PC-3 (cell line): ENCODE data around the gene UBA5. TPM values are rescaled to one million over a fixed set of nuclear protein-coding genes. Genes with fewer than 3 reads are reported as not detected.
A peak's percentile ranks its signal among the peaks of the same experiment; 100 is the strongest.

Experiments used
- ATAC-seq: fragments of 200-7000 bp; cut with Tn5 transposase; 2 replicates; pipeline ENCODE4 v1.9.1; 2020; ENCODE audit warnings: mild to moderate bottlenecking, moderate library complexity
- BruUV-seq: library from RNA; stranded (reverse); fragments of 400-500 nt; replicated peaks from 2 replicates; lab custom pipeline; 2021; lab: Mats Ljungman, UMichigan
- CTCF ChIA-PET: fragments of 300-600 bp; sonication (Branson Sonifier 250); formaldehyde crosslinking; loops from one replicate; lab custom pipeline; 2022; ENCODE audit warnings: antibody characterized with exemption; lab: Charles Lee
- POLR2A ChIA-PET: fragments of 300-600 bp; sonication (Branson Sonifier 250); formaldehyde crosslinking; loops from one replicate; lab custom pipeline; 2022; ENCODE audit warnings: antibody characterized with exemption; ENCODE audit not compliant: unreplicated experiment; lab: Charles Lee
- DNase-seq: peaks from one replicate; pipeline ENCODE4 v3.0.0-alpha.2; 2015
- H2AFZ ChIP-seq: fragments of 300-600 bp; sonication (generic); 2 replicates; pipeline ENCODE4 v1.6.0; 2016; ENCODE audit warnings: antibody characterized with exemption, low read length
- H3F3A ChIP-seq: fragments of 300-600 bp; sonication (generic); one replicate; pipeline ENCODE4 v1.6.0; 2017; ENCODE audit warnings: antibody characterized with exemption, low read length, control low read depth, mild to moderate bottlenecking; ENCODE audit not compliant: unreplicated experiment
- H3K27ac ChIP-seq: fragments of 300-600 bp; sonication (generic); 2 replicates; pipeline ENCODE4 v1.5.1; 2016; ENCODE audit warnings: mild to moderate bottlenecking, low read length
- H3K27me3 ChIP-seq: fragments of 300-600 bp; sonication (generic); 2 replicates; pipeline ENCODE4 v1.6.1; 2016; ENCODE audit warnings: low read length, mixed read lengths
- H3K36me3 ChIP-seq: fragments of 300-600 bp; sonication (generic); 2 replicates; pipeline ENCODE4 v1.6.1; 2016; ENCODE audit warnings: low read depth, mixed run types, low read length, mixed read lengths
- H3K4me1 ChIP-seq: fragments of 300-600 bp; sonication (generic); 2 replicates; pipeline ENCODE4 v1.5.1; 2016; ENCODE audit warnings: low read length; ENCODE audit not compliant: insufficient read depth
- H3K4me2 ChIP-seq: fragments of 300-600 bp; sonication (generic); 2 replicates; pipeline ENCODE4 v1.6.0; 2016; ENCODE audit warnings: low read length
- H3K4me3 ChIP-seq: fragments of 300-600 bp; sonication (generic); 2 replicates; pipeline ENCODE4 v1.5.1; 2016; ENCODE audit warnings: mild to moderate bottlenecking, low read length, mixed read lengths
- H3K79me2 ChIP-seq: fragments of 300-600 bp; sonication (generic); 2 replicates; pipeline ENCODE4 v1.6.1; 2017; ENCODE audit warnings: low read length, mixed read lengths
- H3K9ac ChIP-seq: fragments of 300-600 bp; sonication (generic); 2 replicates; pipeline ENCODE4 v1.6.0; 2016; ENCODE audit warnings: mild to moderate bottlenecking, low read length
- H3K9me2 ChIP-seq: fragments of 300-600 bp; sonication (generic); replicated peaks from 2 replicates; pipeline ENCODE4 v1.6.1; 2016; ENCODE audit warnings: mixed run types, low read length, mixed read lengths
- H3K9me3 ChIP-seq: fragments of 300-600 bp; sonication (generic); 2 replicates; pipeline ENCODE4 v1.6.1; 2016; ENCODE audit warnings: low read length, mixed read lengths
- H4K20me1 ChIP-seq: fragments of 300-600 bp; sonication (generic); 2 replicates; pipeline ENCODE4 v1.6.1; 2016; ENCODE audit warnings: low read length, mixed read lengths
- CTCF ChIP-seq: fragments of 300-600 bp; sonication (generic); conservative IDR thresholded peaks from 2 replicates; pipeline ENCODE4 v1.5.1; 2017; ENCODE audit warnings: antibody characterized with exemption, low read depth, mild to moderate bottlenecking, low read length
- EZH2 ChIP-seq: fragments of 300-600 bp; sonication (generic); IDR thresholded peaks from one replicate; pipeline ENCODE4 v1.6.1; 2017; ENCODE audit warnings: antibody characterized with exemption, mild to moderate bottlenecking, low read length; ENCODE audit not compliant: unreplicated experiment
- EZH2phosphoT487 ChIP-seq: fragments of 300-600 bp; sonication (generic); IDR thresholded peaks from 2 replicates; pipeline ENCODE4 v1.6.1; 2018; ENCODE audit warnings: mild to moderate bottlenecking, antibody characterized with exemption, low read length, borderline replicate concordance
- intact Hi-C: fragments of 100-400 bp; cut with micrococcal nuclease; formaldehyde crosslinking; loops from 2 replicates; pipeline ENCODE4 v1.9.0; 2023
- total RNA-seq: library from RNA; depleted of rRNA; stranded (reverse); fragments of >200 nt; gene quantifications from 2 replicates; pipeline ENCODE4 v1.2.3, GENCODE V29; 2014

Gene UBA5
- total RNA-seq, 1 experiment from 2014 or later = 78.7 TPM

- H3F3A ChIP-seq = no peaks in the 10 kb centered on the region
- H4K20me1 ChIP-seq = no peaks in the 10 kb centered on the region
- ATAC-seq (no peak), DNase-seq (no peak)
- H3K27me3 ChIP-seq = no peaks in the 10 kb centered on the region
- TF ChIP-seq EZH2 = no peak
- TF ChIP-seq EZH2phosphoT487 = no peak
- no peak for TF ChIP-seq CTCF
- H3K4me3 ChIP-seq = no peak overlapping the region
- no peaks in the 10 kb centered on the region for H3K79me2 ChIP-seq
- ChIA-PET POLR2A (no interaction called here), CTCF (no interaction called here)
- H3K36me3 ChIP-seq = peaks cover 4% of the 10 kb centered on the region
- no peaks in the 10 kb centered on the region for H3K9me3 ChIP-seq
- H3K4me2 ChIP-seq = no peak overlapping the region
- TSS peak; percentile 23 for BruUV-seq
- intact Hi-C loops = no loop called here
- no peak overlapping the region for H2AFZ ChIP-seq
- no peak overlapping the region for H3K27ac ChIP-seq
- H3K9me2 ChIP-seq = no peaks in the 10 kb centered on the region
- H3K9ac ChIP-seq = no peak overlapping the region
- no peaks in the 10 kb centered on the region for H3K4me1 ChIP-seq
Measured at GRCh38 chr3:132681421-132681820, 21.3 kb downstream of the UBA5 start.

GRCh38 chr3:132682201-132682600, 22.1 kb downstream of the UBA5 start:
- Histone ChIP-seq H3K36me3 (peaks cover 4% of the 10 kb centered on the region), H3K4me2 (no peak overlapping the region), H3K9me2 (no peaks in the 10 kb centered on the region), H3K79me2 (no peaks in the 10 kb centered on the region), H3K4me1 (no peaks in the 10 kb centered on the region), H3K9me3 (no peaks in the 10 kb centered on the region), H3F3A (no peaks in the 10 kb centered on the region), H3K27me3 (no peaks in the 10 kb centered on the region), H3K4me3 (no peak overlapping the region), H2AFZ (no peak overlapping the region), H4K20me1 (no peaks in the 10 kb centered on the region), H3K27ac (no peak overlapping the region), H3K9ac (no peak overlapping the region)
- BruUV-seq = no TSS peak
- intact Hi-C loops = no loop called here
- POLR2A ChIA-PET = no interaction called here
- DNase-seq (no peak), ATAC-seq (no peak)
- CTCF ChIA-PET = no interaction called here
- TF ChIP-seq CTCF (no peak), EZH2phosphoT487 (no peak), EZH2 (no peak)

- no peak overlapping the region for H3K4me3 ChIP-seq
- no peaks in the 10 kb centered on the region for H3K4me1 ChIP-seq
- no peak for ATAC-seq
- H3K27me3 ChIP-seq = no peaks in the 10 kb centered on the region
- H3K79me2 ChIP-seq = no peaks in the 10 kb centered on the region
- TF ChIP-seq EZH2phosphoT487 (no peak), CTCF (no peak)
- H3K9me3 ChIP-seq = no peaks in the 10 kb centered on the region
- H3F3A ChIP-seq = no peaks in the 10 kb centered on the region
- H2AFZ ChIP-seq = no peak overlapping the region
- DNase-seq = no peak
- H3K27ac ChIP-seq = no peak overlapping the region
- no TSS peak for BruUV-seq
- ChIA-PET POLR2A (no interaction called here), CTCF (no interaction called here)
- intact Hi-C loops = no loop called here
- H3K36me3 ChIP-seq = no peaks in the 10 kb centered on the region
- H3K9me2 ChIP-seq = no peaks in the 10 kb centered on the region
- H3K4me2 ChIP-seq = no peak overlapping the region
- H3K9ac ChIP-seq = no peak overlapping the region
- no peaks in the 10 kb centered on the region for H4K20me1 ChIP-seq
Measured at GRCh38 chr3:132690040-132690439, 29.9 kb downstream of the UBA5 start.
